NT2/D1 (cell line): Measurements from ENCODE around the gene DDX42.
"Not testable (repeated sequence)": the region's sequence is repeated elsewhere in the genome, so short reads cannot be mapped to it uniquely, and the experiment has no call there.

Experiments used
- YY1 ChIP-seq: IDR thresholded peaks from 2 replicates; pipeline ENCODE4 v1.6.1; 2011; ENCODE audit not compliant: insufficient read length, insufficient read depth
- ZNF274 ChIP-seq: IDR thresholded peaks from 2 replicates; pipeline ENCODE4 v1.6.1; 2011; ENCODE audit warnings: mild to moderate bottlenecking, low read depth, low read length

- TF ChIP-seq ZNF274, YY1: not testable (repeated sequence)
Observed at GRCh38 chr17:63843387-63843888, 69.5 kb downstream of the DDX42 start.
